NCI-H524 treated with DMSO at 0.1 percent for 48 hours (cell line): ENCODE measurements around the gene PCOLCE2.

Experiments
- DNase-seq: peaks from one replicate; lab custom pipeline; 2025; lab: John Stamatoyannopoulos, UW

Gene PCOLCE2

GRCh38 chr3:142863930-142864920 is 24.7 kb downstream of the PCOLCE2 start:
- peak; percentile 20 for DNase-seq

- DNase-seq = peak; percentile 62
Measured at GRCh38 chr3:142863010-142863817, 25.7 kb downstream of the PCOLCE2 start.

GRCh38 chr3:142861926-142862325 is 27.0 kb downstream of the PCOLCE2 start:
- DNase-seq = no peak

- DNase-seq = no peak
Measured at GRCh38 chr3:142858043-142858442, 30.8 kb downstream of the PCOLCE2 start.

- DNase-seq = peak; percentile 90
Measured at GRCh38 chr3:142857056-142857455, 31.8 kb downstream of the PCOLCE2 start.

GRCh38 chr3:142853270-142854168 is 35.4 kb downstream of the PCOLCE2 start:
- no peak for DNase-seq

GRCh38 chr3:142852009-142852408 is 36.9 kb downstream of the PCOLCE2 start:
- DNase-seq = no peak

- no peak for DNase-seq
Measured at GRCh38 chr3:142850395-142851023, 38.4 kb downstream of the PCOLCE2 start.

- no peak for DNase-seq
Measured at GRCh38 chr3:142849148-142849547, 39.7 kb downstream of the PCOLCE2 start.

GRCh38 chr3:142846779-142847577 is 41.9 kb downstream of the PCOLCE2 start:
- no peak for DNase-seq

- DNase-seq = no peak
Measured at GRCh38 chr3:142844339-142844977, 44.4 kb downstream of the PCOLCE2 start.

GRCh38 chr3:142839831-142840230 is 49.1 kb downstream of the PCOLCE2 start:
- no peak for DNase-seq

- no peak for DNase-seq
Measured at GRCh38 chr3:142837526-142837925, 51.4 kb downstream of the PCOLCE2 start.

GRCh38 chr3:142828703-142829305 is 60.1 kb downstream of the PCOLCE2 start:
- DNase-seq = no peak

GRCh38 chr3:142819179-142819578 is 69.7 kb downstream of the PCOLCE2 start:
- DNase-seq = no peak

- no peak for DNase-seq
Measured at GRCh38 chr3:142818651-142819050, 70.2 kb downstream of the PCOLCE2 start.

- no peak for DNase-seq
Measured at GRCh38 chr3:142817897-142818296, 71.0 kb downstream of the PCOLCE2 start.

GRCh38 chr3:142817356-142817755 is 71.5 kb downstream of the PCOLCE2 start:
- DNase-seq = no peak

GRCh38 chr3:142815803-142816202 is 73.1 kb downstream of the PCOLCE2 start:
- no peak for DNase-seq
